Measurements from ENCODE around the gene CPNE6. TPM values are rescaled to one million over a fixed set of nuclear protein-coding genes. Genes with fewer than 3 reads are reported as not detected.

The CPNE6 gene
- total and polyA plus RNA-seq, 2 of the 13 experiments (the other 11 are each of a cell fraction or from before 2014, with no cell fraction given), result not detected

DNA sequence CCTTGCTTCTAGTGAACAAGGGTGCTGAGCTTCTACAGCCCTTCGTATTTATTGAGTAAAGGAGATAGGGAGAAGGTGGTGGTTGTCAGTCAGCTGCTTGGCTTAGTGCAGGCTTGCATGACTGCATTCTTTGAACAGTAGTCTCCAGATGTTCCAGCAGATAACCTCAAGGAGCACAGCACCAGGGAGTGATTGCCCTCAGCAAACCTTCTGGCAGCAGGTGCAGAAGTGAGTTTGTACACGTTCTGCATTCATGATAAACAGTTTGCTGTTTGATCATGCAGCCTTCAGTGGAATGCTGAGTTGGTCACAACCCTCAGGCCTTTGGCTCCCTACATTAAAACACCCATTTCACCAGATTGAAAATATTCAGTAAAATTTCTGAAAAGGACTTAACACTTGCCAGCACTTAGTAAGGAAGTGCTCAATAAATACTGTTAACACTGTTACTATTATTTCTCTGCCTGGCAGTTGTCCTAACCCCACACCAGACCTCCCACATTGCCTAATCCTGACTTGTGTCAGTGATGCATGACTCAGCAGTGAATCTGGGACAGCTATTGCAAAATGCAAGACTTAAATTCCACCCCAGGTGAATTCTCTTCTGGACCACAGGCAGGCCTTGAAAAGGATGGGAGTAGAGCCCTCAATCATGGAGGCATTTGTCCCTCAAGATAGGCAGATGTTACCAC is 38.5 kb upstream of the CPNE6 start (continued):
- TF ChIP-seq ZEB1 (IDR thresholded peaks at IDR 0.05; ENCODE audit: insufficient replicate concordance, low read depth) (peak; percentile 64), HOXA3 (CRISPR knock-in tag; IDR thresholded peaks at IDR 0.05) (peak; percentile 29; the same call in 1 of the 2 replicates), NR2F6 (IDR thresholded peaks at IDR 0.05) (peak; percentile 47; the same call in 1 of the 2 replicates), NR2F6 (CRISPR knock-in tag; IDR thresholded peaks at IDR 0.05) (peak; percentile 54; the same call in 1 of the 2 replicates), ZNF780A (CRISPR knock-in tag; IDR thresholded peaks at IDR 0.05) (no peak), NFKBIZ (CRISPR knock-in tag; IDR thresholded peaks at IDR 0.05) (peak; percentile 53; the same call in 1 of the 2 replicates), ZNF605 (CRISPR knock-in tag; IDR thresholded peaks at IDR 0.05) (peak; percentile 35; the same call in 1 of the 2 replicates), FOXK1 (CRISPR knock-in tag; IDR thresholded peaks at IDR 0.05; ENCODE audit: borderline replicate concordance, low read depth) (peak; percentile 85; the same call in 1 of the 2 replicates), ZNF75D (CRISPR knock-in tag; IDR thresholded peaks at IDR 0.05; ENCODE audit: borderline replicate concordance) (no peak), GFI1 (CRISPR knock-in tag; IDR thresholded peaks at IDR 0.05; ENCODE audit: borderline replicate concordance) (no peak), CCDC6 (CRISPR knock-in tag; IDR thresholded peaks at IDR 0.05) (peak; percentile 64; the same call in 1 of the 2 replicates)
- TF ChIP-seq, protein P1, sequence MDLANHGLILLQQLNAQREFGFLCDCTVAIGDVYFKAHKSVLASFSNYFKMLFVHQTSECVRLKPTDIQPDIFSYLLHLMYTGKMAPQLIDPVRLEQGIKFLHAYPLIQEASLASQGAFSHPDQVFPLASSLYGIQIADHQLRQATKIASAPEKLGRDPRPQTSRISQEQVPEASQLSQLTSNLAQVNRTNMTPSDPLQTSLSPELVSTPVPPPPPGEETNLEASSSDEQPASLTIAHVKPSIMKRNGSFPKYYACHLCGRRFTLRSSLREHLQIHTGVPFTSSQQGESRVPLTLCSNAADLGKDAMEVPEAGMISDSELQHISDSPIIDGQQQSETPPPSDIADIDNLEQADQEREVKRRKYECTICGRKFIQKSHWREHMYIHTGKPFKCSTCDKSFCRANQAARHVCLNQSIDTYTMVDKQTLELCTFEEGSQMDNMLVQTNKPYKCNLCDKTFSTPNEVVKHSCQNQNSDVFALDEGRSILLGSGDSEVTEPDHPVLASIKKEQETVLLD (CRISPR knock-in tag; IDR thresholded peaks at IDR 0.05; ENCODE audit: low read depth), result no peak
- TF ChIP-seq, protein P2, sequence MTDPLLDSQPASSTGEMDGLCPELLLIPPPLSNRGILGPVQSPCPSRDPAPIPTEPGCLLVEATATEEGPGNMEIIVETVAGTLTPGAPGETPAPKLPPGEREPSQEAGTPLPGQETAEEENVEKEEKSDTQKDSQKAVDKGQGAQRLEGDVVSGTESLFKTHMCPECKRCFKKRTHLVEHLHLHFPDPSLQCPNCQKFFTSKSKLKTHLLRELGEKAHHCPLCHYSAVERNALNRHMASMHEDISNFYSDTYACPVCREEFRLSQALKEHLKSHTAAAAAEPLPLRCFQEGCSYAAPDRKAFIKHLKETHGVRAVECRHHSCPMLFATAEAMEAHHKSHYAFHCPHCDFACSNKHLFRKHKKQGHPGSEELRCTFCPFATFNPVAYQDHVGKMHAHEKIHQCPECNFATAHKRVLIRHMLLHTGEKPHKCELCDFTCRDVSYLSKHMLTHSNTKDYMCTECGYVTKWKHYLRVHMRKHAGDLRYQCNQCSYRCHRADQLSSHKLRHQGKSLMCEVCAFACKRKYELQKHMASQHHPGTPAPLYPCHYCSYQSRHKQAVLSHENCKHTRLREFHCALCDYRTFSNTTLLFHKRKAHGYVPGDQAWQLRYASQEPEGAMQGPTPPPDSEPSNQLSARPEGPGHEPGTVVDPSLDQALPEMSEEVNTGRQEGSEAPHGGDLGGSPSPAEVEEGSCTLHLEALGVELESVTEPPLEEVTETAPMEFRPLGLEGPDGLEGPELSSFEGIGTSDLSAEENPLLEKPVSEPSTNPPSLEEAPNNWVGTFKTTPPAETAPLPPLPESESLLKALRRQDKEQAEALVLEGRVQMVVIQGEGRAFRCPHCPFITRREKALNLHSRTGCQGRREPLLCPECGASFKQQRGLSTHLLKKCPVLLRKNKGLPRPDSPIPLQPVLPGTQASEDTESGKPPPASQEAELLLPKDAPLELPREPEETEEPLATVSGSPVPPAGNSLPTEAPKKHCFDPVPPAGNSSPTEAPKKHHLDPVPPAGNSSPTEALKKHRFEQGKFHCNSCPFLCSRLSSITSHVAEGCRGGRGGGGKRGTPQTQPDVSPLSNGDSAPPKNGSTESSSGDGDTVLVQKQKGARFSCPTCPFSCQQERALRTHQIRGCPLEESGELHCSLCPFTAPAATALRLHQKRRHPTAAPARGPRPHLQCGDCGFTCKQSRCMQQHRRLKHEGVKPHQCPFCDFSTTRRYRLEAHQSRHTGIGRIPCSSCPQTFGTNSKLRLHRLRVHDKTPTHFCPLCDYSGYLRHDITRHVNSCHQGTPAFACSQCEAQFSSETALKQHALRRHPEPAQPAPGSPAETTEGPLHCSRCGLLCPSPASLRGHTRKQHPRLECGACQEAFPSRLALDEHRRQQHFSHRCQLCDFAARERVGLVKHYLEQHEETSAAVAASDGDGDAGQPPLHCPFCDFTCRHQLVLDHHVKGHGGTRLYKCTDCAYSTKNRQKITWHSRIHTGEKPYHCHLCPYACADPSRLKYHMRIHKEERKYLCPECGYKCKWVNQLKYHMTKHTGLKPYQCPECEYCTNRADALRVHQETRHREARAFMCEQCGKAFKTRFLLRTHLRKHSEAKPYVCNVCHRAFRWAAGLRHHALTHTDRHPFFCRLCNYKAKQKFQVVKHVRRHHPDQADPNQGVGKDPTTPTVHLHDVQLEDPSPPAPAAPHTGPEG (CRISPR knock-in tag; IDR thresholded peaks at IDR 0.05), result no peak
- TF ChIP-seq, protein P3, sequence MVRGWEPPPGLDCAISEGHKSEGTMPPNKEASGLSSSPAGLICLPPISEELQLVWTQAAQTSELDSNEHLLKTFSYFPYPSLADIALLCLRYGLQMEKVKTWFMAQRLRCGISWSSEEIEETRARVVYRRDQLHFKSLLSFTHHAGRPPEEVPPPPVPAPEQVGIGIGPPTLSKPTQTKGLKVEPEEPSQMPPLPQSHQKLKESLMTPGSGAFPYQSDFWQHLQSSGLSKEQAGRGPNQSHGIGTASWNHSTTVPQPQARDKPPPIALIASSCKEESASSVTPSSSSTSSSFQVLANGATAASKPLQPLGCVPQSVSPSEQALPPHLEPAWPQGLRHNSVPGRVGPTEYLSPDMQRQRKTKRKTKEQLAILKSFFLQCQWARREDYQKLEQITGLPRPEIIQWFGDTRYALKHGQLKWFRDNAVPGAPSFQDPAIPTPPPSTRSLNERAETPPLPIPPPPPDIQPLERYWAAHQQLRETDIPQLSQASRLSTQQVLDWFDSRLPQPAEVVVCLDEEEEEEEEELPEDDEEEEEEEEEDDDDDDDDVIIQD (CRISPR knock-in tag; IDR thresholded peaks at IDR 0.05; ENCODE audit: low read depth), result peak; percentile 68; the same call in 1 of the 2 replicates
- TF ChIP-seq, protein P4, sequence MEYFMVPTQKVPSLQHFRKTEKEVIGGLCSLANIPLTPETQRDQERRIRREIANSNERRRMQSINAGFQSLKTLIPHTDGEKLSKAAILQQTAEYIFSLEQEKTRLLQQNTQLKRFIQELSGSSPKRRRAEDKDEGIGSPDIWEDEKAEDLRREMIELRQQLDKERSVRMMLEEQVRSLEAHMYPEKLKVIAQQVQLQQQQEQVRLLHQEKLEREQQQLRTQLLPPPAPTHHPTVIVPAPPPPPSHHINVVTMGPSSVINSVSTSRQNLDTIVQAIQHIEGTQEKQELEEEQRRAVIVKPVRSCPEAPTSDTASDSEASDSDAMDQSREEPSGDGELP (IDR thresholded peaks at IDR 0.05; ENCODE audit: borderline replicate concordance, low read depth), result peak; percentile 11; the same call in 1 of the 2 replicates
- TF ChIP-seq, protein P5, sequence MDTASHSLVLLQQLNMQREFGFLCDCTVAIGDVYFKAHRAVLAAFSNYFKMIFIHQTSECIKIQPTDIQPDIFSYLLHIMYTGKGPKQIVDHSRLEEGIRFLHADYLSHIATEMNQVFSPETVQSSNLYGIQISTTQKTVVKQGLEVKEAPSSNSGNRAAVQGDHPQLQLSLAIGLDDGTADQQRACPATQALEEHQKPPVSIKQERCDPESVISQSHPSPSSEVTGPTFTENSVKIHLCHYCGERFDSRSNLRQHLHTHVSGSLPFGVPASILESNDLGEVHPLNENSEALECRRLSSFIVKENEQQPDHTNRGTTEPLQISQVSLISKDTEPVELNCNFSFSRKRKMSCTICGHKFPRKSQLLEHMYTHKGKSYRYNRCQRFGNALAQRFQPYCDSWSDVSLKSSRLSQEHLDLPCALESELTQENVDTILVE (CRISPR knock-in tag; IDR thresholded peaks at IDR 0.05), result peak; percentile 52; the same call in 1 of the 2 replicates

All from HepG2 (cell line).